Measurements from ENCODE around the gene FAIM2.
"Not testable (repeated sequence)": the region's sequence is repeated elsewhere in the genome, so short reads cannot be mapped to it uniquely, and the experiment has no call there.

FAIM2 gene

DNA sequence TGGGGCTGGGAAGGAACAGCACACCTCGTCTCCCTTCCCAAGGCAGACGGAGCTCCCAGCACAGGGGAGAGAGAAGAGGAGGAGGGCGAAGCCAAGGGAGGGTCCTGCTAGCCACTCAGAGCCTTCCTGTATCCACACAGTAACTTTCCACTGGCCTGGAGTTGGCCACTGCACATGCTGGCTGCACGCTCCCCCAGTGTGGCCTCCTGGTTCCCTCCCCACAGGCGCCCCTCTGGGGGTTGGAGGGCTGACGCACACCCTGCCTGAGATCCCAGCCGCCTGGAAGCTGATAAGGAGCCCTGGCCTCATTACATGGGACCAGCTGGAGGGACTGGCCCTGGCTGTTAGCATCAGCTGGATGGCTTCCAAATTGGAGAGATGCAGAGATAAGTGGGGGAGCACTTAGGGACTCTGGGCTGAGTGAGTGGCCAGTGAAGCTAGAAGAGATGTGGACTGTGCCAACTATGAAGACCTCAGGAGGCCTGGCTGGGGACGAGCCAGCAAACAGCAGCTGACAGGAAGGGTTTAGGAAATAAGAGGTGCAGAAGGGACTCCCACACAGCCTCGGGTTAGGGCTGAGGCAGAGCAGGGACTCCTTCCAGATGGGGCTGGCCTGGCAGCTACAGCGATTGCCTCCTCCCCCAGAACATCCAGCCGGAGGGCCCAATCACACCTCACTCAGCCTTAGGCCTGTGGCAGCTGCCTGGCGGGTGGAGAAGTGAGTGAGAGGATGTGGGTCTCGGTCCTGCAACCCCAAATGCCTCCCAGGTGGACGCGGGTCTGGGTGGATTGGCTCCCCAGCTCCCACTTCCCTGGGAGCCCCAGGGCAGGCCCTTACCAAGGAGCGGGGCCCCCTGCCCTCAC lies 34.5 kb downstream of the FAIM2 start:
- H4K20me1 ChIP-seq = no peaks in the 10 kb centered on the region
- H3K9ac ChIP-seq = peak overlapping the region in 6 of 11 experiments; percentile 3 to 27 (median 10); a peak in 4 of 22 replicates
- H3K27ac ChIP-seq = peak overlapping the region in 1 of 11 experiments; percentile 15; a peak in 1 of 22 replicates
- H3K4me2 ChIP-seq = peak overlapping the region in 10 of 11 experiments; percentile 0 to 48 (median 18); a peak in 16 of 22 replicates
- no peak overlapping the region for H3K4me3 ChIP-seq
- no peaks in the 10 kb centered on the region for H3K9me3 ChIP-seq (replicated peaks in 1 of 11)
- no peaks in the 10 kb centered on the region for H3K27me3 ChIP-seq
- no peak for TF ChIP-seq Cebpa-rat (IDR thresholded peaks at IDR 0.05)
- peaks cover 0 to 10% (median 9%) of the 10 kb centered on the region in 10 experiments; a peak in 11 of 20 replicates for H3K4me1 ChIP-seq
- no peaks in the 10 kb centered on the region for H3K36me3 ChIP-seq

DNA sequence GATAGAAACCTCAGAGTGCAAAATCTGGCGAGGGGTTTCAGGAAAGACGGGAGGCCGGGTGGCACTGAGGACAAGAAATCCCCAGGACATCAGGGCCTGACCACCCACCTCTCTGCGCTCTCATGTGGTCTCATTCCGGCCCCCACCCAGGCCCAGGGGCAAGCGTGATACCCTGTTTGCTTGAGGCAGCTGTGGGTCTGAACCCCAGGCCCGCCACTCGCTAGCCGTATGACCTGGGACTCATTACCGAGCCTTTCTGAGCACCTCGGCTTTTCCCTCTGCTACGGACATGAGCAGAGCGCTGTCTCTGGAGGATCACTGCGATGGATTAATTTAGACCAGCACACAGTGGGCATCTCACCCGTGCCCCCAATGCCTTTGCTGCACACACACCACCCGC lies 35.3 kb downstream of the FAIM2 start:
- no peak overlapping the region for H3K4me3 ChIP-seq
- no peaks in the 10 kb centered on the region for H3K27me3 ChIP-seq
- no peak overlapping the region for H3K4me2 ChIP-seq
- no peak overlapping the region for H3K9ac ChIP-seq
- no peak for TF ChIP-seq Cebpa-rat (IDR thresholded peaks at IDR 0.05)
- H3K4me1 ChIP-seq = peaks cover 0 to 10% (median 9%) of the 10 kb centered on the region in 10 experiments; a peak in 11 of 20 replicates
- H4K20me1 ChIP-seq = no peaks in the 10 kb centered on the region
- H3K27ac ChIP-seq = no peak overlapping the region
- no peaks in the 10 kb centered on the region for H3K36me3 ChIP-seq
- no peaks in the 10 kb centered on the region for H3K9me3 ChIP-seq (replicated peaks in 1 of 11)

DNA sequence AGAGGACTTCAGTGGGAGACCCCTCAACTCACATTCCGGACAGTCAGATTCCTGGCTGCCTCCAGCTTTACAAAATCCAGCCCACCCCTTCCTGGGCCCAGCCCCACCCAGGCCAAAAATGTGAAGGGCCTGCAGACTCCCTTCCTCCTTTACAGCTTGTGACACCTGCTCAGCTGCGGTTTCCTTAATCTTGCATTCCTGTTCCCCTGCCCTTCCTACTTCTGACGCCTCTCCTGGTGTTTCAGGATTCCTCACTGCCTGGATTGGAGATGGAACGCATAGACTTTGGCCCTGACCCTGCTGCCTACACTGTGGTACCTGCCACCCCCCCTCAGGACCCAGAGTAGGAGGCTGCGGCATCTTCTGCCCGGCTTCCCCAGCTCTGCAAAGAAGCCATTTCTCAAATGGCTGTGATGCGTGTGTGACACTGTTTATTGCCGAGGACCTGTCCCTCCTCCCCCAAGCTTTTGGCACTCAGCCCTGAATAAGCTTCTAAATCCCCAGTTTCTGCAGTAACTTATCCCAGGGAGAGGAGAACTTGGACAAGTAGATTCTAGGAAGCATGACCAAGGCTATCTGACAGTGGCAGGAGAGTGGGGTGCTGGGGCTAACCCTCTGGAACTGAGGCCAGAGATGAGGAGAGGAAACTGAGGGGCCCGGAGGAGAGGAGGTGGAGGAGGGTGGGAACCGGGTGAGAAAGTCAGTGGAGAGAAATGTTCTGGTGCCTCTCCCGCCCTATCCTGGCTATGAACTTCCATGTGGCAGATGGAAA lies 35.9 kb downstream of the FAIM2 start:
- TF ChIP-seq Cebpa-rat (IDR thresholded peaks at IDR 0.05) = no peak
- Histone ChIP-seq H3K4me2 (no peak overlapping the region), H3K27me3 (no peaks in the 10 kb centered on the region), H3K4me3 (no peak overlapping the region), H3K27ac (no peak overlapping the region), H3K9me3 (replicated peaks in 1 of 11) (no peaks in the 10 kb centered on the region), H4K20me1 (no peaks in the 10 kb centered on the region), H3K4me1 (peaks cover 0 to 10% (median 9%) of the 10 kb centered on the region in 10 experiments; a peak in 11 of 20 replicates), H3K9ac (no peak overlapping the region), H3K36me3 (no peaks in the 10 kb centered on the region)

DNA sequence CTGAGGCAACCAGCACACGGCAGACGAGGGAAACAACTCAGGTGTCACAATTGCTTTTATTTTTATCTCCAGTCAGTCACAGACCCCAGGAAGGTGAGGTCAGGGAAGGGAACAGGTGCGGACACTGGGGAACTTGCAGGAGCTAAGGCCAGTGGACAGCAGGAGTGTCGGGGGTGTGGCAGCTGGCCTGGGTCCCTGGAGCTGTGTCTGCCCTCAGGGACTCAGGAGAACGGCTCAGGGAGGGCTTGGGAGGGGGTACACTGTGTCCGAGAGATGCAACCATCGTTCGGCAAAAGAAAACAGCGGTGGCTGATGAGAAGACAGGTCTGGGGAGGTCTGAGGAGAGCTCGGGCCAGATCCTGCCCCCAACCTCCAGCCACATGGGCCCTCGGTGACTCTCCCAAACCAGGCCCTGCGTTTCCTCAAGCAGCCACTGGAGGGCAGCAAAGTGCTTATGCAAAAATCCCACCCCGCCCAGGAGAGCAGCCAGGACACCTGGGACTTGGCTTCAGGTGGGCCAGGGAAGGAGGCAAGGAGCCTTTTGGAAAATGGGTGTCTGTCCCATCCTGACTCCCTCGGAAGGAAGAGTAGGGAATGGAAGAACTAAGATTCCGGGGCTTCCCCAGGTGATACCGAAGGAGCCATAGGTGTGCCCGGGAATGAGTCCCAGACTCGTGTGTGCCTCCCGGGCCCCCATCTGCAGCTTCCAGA lies 36.7 kb downstream of the FAIM2 start:
- peaks cover 0 to 10% (median 9%) of the 10 kb centered on the region in 10 experiments; a peak in 11 of 20 replicates for H3K4me1 ChIP-seq
- no peaks in the 10 kb centered on the region for H3K9me3 ChIP-seq (replicated peaks in 1 of 11)
- no peaks in the 10 kb centered on the region for H3K36me3 ChIP-seq
- no peaks in the 10 kb centered on the region for H3K27me3 ChIP-seq
- no peaks in the 10 kb centered on the region for H4K20me1 ChIP-seq
- H3K4me3 ChIP-seq = no peak overlapping the region
- TF ChIP-seq Cebpa-rat (IDR thresholded peaks at IDR 0.05) = no peak
- H3K9ac ChIP-seq = peak overlapping the region in 1 of 11 experiments; percentile 31; a peak in 2 of 22 replicates
- no peak overlapping the region for H3K4me2 ChIP-seq
- no peak overlapping the region for H3K27ac ChIP-seq

DNA sequence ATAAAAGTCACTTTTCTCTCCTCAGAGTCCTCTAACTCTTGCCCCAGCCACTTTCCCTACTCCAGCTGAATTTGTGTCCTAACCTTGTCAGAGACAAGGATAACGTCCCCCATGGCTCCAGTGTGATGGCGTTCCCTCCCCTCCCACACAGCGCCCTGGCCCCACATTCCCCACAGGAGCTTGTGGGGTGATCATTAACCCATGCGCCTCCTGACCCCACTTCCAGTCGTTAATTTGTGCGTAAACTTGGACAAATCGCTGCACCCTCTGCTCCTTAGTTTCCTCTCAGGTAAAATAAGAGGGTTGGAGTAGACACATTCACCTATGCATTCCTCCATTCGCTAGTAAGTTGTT lies 37.9 kb downstream of the FAIM2 start:
- Histone ChIP-seq H3K4me1 (peaks cover 0 to 10% (median 9%) of the 10 kb centered on the region in 10 experiments; a peak in 11 of 20 replicates), H3K9me3 (replicated peaks in 1 of 11) (peaks cover 0 to 5% (median 0%) of the 10 kb centered on the region in 11 experiments; a peak in 7 of 22 replicates), H3K36me3 (no peaks in the 10 kb centered on the region), H3K27me3 (no peaks in the 10 kb centered on the region), H3K4me2 (no peak overlapping the region), H4K20me1 (no peaks in the 10 kb centered on the region), H3K9ac (no peak overlapping the region), H3K4me3 (no peak overlapping the region), H3K27ac (no peak overlapping the region)
- TF ChIP-seq Cebpa-rat (IDR thresholded peaks at IDR 0.05) = no peak

DNA sequence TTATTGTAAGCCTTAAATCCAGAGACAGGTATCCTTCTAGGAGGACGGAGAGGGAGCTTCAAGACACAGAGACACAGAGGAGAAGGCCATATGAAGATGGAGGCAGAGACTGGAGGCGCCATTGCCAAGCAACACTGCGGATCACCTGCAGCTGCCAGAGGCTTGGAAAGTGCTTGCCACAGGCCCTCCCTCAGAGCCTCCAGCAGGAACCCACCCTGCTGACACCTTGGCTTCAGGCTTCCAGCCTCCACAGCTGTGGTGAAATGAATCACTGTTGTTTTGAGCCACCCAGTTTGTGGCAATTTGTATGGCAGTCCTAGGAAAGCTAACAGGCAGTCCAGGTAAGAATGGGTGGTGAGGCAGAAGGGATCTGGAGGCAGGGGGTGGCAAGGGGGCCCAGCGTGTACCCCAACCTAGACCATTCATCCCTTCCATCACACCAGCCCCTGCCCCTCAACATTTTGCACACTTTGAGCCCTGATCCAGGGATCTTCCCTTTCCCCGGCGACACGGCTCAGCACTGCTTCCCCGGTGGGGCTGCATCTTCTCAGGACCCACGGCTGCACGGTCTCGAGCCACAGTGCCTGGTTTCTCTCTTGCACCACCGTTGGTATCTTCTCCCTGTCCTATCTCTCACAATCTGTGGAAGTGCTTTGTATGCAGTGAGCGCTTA lies 38.5 kb downstream of the FAIM2 start:
- Histone ChIP-seq H3K9ac (no peak overlapping the region), H3K27me3 (no peaks in the 10 kb centered on the region), H3K4me2 (no peak overlapping the region), H3K9me3 (replicated peaks in 1 of 11) (peaks cover 0 to 8% (median 0%) of the 10 kb centered on the region in 11 experiments; a peak in 7 of 22 replicates), H3K4me3 (no peak overlapping the region), H3K36me3 (no peaks in the 10 kb centered on the region), H3K27ac (no peak overlapping the region), H3K4me1 (peaks cover 0 to 10% (median 9%) of the 10 kb centered on the region in 10 experiments; a peak in 11 of 20 replicates), H4K20me1 (no peaks in the 10 kb centered on the region)
- TF ChIP-seq Cebpa-rat (IDR thresholded peaks at IDR 0.05) = no peak

DNA sequence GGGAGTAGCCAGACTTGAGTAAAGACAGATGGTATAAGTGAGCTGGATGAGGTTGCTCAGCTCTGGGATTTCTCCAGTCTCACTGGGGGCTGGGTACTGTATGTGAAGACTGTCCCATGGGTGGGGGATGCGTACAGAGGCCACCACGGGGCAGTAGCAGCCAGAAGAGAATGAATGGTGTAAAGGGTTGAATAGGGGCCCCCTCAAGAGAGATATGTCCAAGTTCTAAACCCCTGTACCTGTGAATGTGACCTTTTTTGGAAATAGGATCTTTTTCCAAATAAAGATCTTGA lies 39.0 kb downstream of the FAIM2 start:
- Histone ChIP-seq H4K20me1 (no peaks in the 10 kb centered on the region), H3K9me3 (replicated peaks in 1 of 11) (peaks cover 0 to 13% (median 4%) of the 10 kb centered on the region in 11 experiments; a peak in 12 of 22 replicates), H3K4me3 (no peak overlapping the region), H3K27me3 (no peaks in the 10 kb centered on the region), H3K36me3 (no peaks in the 10 kb centered on the region), H3K4me1 (peaks cover 0 to 10% (median 9%) of the 10 kb centered on the region in 10 experiments; a peak in 11 of 20 replicates), H3K27ac (no peak overlapping the region), H3K4me2 (no peak overlapping the region), H3K9ac (no peak overlapping the region)
- no peak for TF ChIP-seq Cebpa-rat (IDR thresholded peaks at IDR 0.05)

DNA sequence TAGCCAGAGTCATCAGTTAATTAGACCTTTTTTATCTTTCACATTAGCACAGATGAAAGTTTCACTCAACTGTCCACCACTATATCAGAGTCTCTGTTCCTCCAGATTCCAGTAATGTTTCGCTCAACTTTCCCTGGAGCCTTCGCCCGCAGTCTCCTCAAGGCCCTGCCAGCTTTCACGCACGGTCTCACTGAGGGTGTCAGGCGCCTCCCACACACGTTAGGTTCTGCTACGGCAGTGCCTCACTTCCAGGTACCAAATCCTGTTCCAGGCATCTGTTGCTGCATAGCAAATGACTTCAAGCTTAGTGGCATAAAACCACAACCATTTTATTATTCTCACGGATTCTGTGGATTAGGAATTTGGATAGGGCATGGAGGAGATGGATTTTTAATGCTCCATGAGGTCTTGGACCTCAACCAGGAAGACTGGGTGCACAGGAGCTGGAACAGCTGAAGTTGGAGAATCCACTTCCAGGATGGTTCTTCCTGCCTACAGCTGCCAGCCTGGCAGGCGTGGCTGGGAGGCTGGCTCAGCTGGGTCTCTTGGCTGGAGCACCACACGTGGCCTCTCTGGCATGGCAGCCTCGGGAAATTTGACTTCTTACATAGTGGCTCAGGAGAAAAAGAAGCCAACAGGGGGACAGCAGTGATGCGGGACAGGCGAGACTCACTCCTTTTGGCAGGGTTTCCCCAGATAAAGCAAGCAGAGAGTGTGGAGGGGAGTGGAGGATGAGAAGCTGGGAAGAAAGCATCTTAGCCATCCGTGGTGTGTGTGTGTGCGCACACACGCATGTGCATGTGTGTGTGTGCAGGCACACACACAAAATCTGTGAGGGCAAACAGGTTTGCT lies 39.5 kb downstream of the FAIM2 start:
- Histone ChIP-seq H3K4me3 (no peak overlapping the region), H3K9ac (no peak overlapping the region), H3K27me3 (no peaks in the 10 kb centered on the region), H3K27ac (no peak overlapping the region), H4K20me1 (no peaks in the 10 kb centered on the region), H3K4me2 (no peak overlapping the region), H3K36me3 (no peaks in the 10 kb centered on the region), H3K4me1 (peaks cover 0 to 4% (median 3%) of the 10 kb centered on the region in 10 experiments; a peak in 11 of 20 replicates), H3K9me3 (replicated peaks in 1 of 11) (peaks cover 0 to 18% (median 8%) of the 10 kb centered on the region in 11 experiments; a peak in 12 of 22 replicates)
- TF ChIP-seq Cebpa-rat (IDR thresholded peaks at IDR 0.05) = no peak

DNA sequence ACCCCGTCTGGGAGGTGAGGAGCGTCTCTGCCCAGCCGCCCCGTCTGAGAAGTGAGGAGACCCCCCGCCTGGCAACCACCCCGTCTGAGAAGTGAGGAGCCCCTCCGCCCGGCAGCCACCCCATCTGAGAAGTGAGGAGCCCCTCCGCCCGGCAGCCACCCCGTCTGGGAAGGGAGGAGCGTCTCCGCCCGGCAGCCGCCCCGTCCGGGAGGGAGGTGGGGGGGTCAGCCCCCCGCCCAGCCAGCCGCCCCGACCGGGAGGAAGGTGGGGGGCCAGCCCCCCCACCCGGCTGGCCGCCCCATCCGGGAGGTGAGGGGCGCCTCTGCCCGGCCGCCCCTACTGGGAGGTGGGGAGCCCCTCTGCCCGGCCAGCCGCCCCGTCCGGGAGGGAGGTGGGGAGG lies 42.8 kb downstream of the FAIM2 start:
- not testable (repeated sequence) for H3K9ac ChIP-seq, H3K4me3 ChIP-seq, H3K4me2 ChIP-seq, H3K36me3 ChIP-seq, H3K27me3 ChIP-seq, H4K20me1 ChIP-seq, H3K4me1 ChIP-seq, H3K27ac ChIP-seq
- H3K9me3 ChIP-seq (replicated peaks in 1 of 11) = peaks cover 0 to 21% (median 8%) of the 10 kb centered on the region in 11 experiments; a peak in 12 of 22 replicates

DNA sequence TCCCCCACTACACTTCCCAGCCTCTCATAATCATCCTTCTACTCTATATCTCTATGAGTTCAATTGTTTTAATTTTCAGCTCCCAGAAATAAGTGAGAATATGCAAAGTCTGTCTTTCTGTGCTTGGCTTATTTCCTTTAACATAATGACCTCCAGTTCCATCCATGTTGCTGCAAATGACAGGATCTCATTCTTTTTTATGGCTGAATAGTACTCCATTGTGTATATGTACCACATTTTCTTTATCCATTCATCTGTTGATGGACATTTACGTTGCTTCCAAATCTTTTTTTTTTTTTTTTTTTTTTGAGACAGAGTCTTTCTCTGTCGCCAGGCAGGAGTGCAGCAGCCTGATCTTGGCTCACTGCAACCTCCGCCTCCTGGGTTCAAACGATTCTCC lies 47.8 kb downstream of the FAIM2 start:
- not testable (repeated sequence) for H3K36me3 ChIP-seq, H4K20me1 ChIP-seq, H3K4me3 ChIP-seq, H3K27me3 ChIP-seq, H3K4me1 ChIP-seq, H3K9ac ChIP-seq, H3K4me2 ChIP-seq, H3K27ac ChIP-seq
- H3K9me3 ChIP-seq (replicated peaks in 1 of 11) = peaks cover 0 to 17% (median 8%) of the 10 kb centered on the region in 11 experiments; a peak in 12 of 22 replicates

All from BLaER1 treated with 17β-estradiol and CSF1 and Interleukin-3, amounts not matched to agents 10 nM and 100 nM (cell line).